KMS-11 (cell line): ENCODE measurements around the gene NT5C3B.

Source experiments
- H2AFZ ChIP-seq: fragments of 200-600 bp; sonication (generic); 2 replicates; pipeline ENCODE4 v1.6.1; 2016; ENCODE audit warnings: antibody characterized with exemption, mixed run types, low read depth
- H3K27ac ChIP-seq: fragments of 200-600 bp; sonication (generic); 2 replicates; pipeline ENCODE4 v1.6.1; 2016; ENCODE audit warnings: mild to moderate bottlenecking, mixed run types
- H3K27me3 ChIP-seq: fragments of 200-600 bp; sonication (generic); 2 replicates; pipeline ENCODE4 v1.6.1; 2017; ENCODE audit warnings: mild to moderate bottlenecking, low read depth, mixed run types, moderate library complexity; ENCODE audit not compliant: insufficient read depth
- H3K36me3 ChIP-seq: fragments of 200-600 bp; sonication (generic); 2 replicates; pipeline ENCODE4 v1.6.1; 2017; ENCODE audit warnings: mild to moderate bottlenecking, mixed run types; ENCODE audit not compliant: insufficient read depth
- H3K4me1 ChIP-seq: fragments of 200-600 bp; sonication (generic); 2 replicates; pipeline ENCODE4 v1.6.1; 2016; ENCODE audit warnings: mild to moderate bottlenecking, low read depth, mixed run types; ENCODE audit not compliant: poor library complexity, severe bottlenecking
- H3K4me2 ChIP-seq: fragments of 200-600 bp; sonication (generic); 2 replicates; pipeline ENCODE4 v1.7.0; 2016; ENCODE audit warnings: mild to moderate bottlenecking, mixed run types
- H3K4me3 ChIP-seq: fragments of 200-600 bp; sonication (generic); IDR thresholded peaks from 2 replicates; pipeline ENCODE4 v1.6.1; 2017; ENCODE audit warnings: low read depth, low read length, mixed read lengths; ENCODE audit not compliant: insufficient read depth
- H3K79me2 ChIP-seq: fragments of 200-600 bp; sonication (generic); 2 replicates; pipeline ENCODE4 v1.6.1; 2016; ENCODE audit warnings: low read depth, mixed run types; ENCODE audit not compliant: insufficient read depth
- H3K9ac ChIP-seq: fragments of 200-600 bp; sonication (generic); 2 replicates; pipeline ENCODE4 v1.6.1; 2016; ENCODE audit warnings: mild to moderate bottlenecking, mixed run types
- H4K20me1 ChIP-seq: fragments of 200-600 bp; sonication (generic); 2 replicates; pipeline ENCODE4 v1.6.1; 2016; ENCODE audit warnings: mild to moderate bottlenecking, mixed run types; ENCODE audit not compliant: insufficient read depth
- CTCF ChIP-seq: fragments of 200-600 bp; sonication (generic); conservative IDR thresholded peaks from 2 replicates; pipeline ENCODE4 v1.6.1; 2017; ENCODE audit warnings: low read depth, mild to moderate bottlenecking, antibody characterized with exemption, low read length, moderate library complexity, mixed read lengths

NT5C3B gene

GRCh38 chr17:41803049-41804020 lies 32.7 kb downstream of the NT5C3B start:
- H3K9ac ChIP-seq = no peak overlapping the region
- H3K79me2 ChIP-seq = no peaks in the 10 kb centered on the region
- H2AFZ ChIP-seq = no peak overlapping the region
- no peaks in the 10 kb centered on the region for H3K27me3 ChIP-seq
- TF ChIP-seq CTCF = no peak
- peaks cover 19% of the 10 kb centered on the region for H3K4me1 ChIP-seq
- H3K36me3 ChIP-seq = no peaks in the 10 kb centered on the region
- no peaks in the 10 kb centered on the region for H4K20me1 ChIP-seq
- H3K27ac ChIP-seq = no peak overlapping the region
- no peak overlapping the region for H3K4me3 ChIP-seq
- H3K4me2 ChIP-seq = no peak overlapping the region

GRCh38 chr17:41801374-41802271 lies 34.4 kb downstream of the NT5C3B start:
- Histone ChIP-seq H3K4me2 (peak overlapping the region; percentile 26; the same call in 1 of the 2 replicates), H3K27ac (no peak overlapping the region), H3K36me3 (no peaks in the 10 kb centered on the region), H3K27me3 (no peaks in the 10 kb centered on the region), H3K9ac (no peak overlapping the region), H3K4me1 (peaks cover 19% of the 10 kb centered on the region), H3K4me3 (no peak overlapping the region), H4K20me1 (no peaks in the 10 kb centered on the region), H2AFZ (peak overlapping the region; percentile 12; the same call in 1 of the 2 replicates), H3K79me2 (no peaks in the 10 kb centered on the region)
- TF ChIP-seq CTCF = peak; percentile 99

GRCh38 chr17:41800601-41801373 lies 35.2 kb downstream of the NT5C3B start:
- H3K79me2 ChIP-seq = no peaks in the 10 kb centered on the region
- peaks cover 19% of the 10 kb centered on the region for H3K4me1 ChIP-seq
- no peaks in the 10 kb centered on the region for H4K20me1 ChIP-seq
- no peak overlapping the region for H3K27ac ChIP-seq
- H3K4me2 ChIP-seq = peak overlapping the region; percentile 26; the same call in 1 of the 2 replicates
- H2AFZ ChIP-seq = peak overlapping the region; percentile 12; the same call in 1 of the 2 replicates
- no peaks in the 10 kb centered on the region for H3K27me3 ChIP-seq
- TF ChIP-seq CTCF = no peak
- no peak overlapping the region for H3K9ac ChIP-seq
- H3K4me3 ChIP-seq = no peak overlapping the region
- no peaks in the 10 kb centered on the region for H3K36me3 ChIP-seq

- Histone ChIP-seq H3K4me1 (peaks cover 19% of the 10 kb centered on the region), H3K27ac (no peak overlapping the region), H4K20me1 (no peaks in the 10 kb centered on the region), H2AFZ (no peak overlapping the region), H3K36me3 (no peaks in the 10 kb centered on the region), H3K4me2 (no peak overlapping the region), H3K79me2 (no peaks in the 10 kb centered on the region), H3K27me3 (no peaks in the 10 kb centered on the region), H3K9ac (no peak overlapping the region), H3K4me3 (no peak overlapping the region)
- TF ChIP-seq CTCF = no peak
These were observed 36.7 kb downstream of the NT5C3B start for GRCh38 chr17:41799366-41799765.
